HG02852 (cell line): ENCODE measurements around the gene ARHGAP23.
"Not testable (repeated sequence)": the region's sequence is repeated elsewhere in the genome, so short reads cannot be mapped to it uniquely, and the experiment has no call there.

ENCODE experiments used
- ATAC-seq: cut with Tn5 transposase; IDR thresholded peaks from one replicate; pipeline ENCODE4 v1.9.1; 2021; ENCODE audit warnings: mild to moderate bottlenecking, moderate library complexity; ENCODE audit not compliant: unreplicated experiment

ARHGAP23 gene

DNA sequence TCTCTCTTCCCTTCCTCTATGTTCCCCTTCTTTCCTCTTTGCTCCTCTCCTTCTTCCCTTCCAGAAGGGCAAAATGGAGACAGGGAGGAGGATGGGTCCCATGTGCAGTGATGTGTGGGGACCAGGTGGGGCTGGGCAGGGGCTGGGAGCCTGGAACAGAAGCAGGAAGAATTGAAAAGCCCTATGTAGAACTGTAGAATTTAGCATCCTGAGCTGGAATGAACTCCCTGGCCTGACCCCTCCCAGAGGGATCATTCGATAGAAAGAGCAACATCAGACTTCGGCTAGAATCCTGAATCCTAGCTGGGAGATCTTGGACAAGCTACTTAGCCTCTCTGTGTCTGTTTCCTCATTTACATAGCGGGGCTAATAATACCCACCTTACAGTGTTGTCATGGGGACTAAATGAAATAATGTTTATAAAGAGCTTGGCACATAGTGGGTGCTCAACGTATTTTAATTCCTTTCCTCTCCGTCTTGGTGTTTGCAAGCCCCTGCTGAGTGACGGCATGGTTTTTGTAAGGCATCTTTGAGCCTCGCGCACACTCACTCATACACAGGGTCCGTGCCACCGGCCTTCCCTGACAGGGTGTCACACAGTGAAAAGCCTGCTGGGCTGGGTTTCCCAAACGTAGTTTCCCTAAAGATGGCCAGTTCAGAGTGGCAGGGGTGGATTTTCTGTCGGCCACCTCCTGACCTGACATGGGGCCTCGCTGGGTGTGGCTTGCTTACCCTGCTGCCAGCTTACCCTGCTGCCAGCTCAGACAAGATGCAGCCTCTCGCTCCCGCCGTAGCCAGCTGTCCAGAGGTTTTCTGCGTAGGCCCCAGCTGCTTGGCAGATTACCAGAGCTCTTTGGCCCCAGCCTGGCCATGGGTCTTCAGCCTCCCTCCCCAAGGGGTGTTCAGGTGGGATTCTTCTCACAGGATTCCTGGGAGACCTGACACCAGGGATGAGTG is 6.1 kb upstream of the ARHGAP23 start:
- no peak for ATAC-seq

DNA sequence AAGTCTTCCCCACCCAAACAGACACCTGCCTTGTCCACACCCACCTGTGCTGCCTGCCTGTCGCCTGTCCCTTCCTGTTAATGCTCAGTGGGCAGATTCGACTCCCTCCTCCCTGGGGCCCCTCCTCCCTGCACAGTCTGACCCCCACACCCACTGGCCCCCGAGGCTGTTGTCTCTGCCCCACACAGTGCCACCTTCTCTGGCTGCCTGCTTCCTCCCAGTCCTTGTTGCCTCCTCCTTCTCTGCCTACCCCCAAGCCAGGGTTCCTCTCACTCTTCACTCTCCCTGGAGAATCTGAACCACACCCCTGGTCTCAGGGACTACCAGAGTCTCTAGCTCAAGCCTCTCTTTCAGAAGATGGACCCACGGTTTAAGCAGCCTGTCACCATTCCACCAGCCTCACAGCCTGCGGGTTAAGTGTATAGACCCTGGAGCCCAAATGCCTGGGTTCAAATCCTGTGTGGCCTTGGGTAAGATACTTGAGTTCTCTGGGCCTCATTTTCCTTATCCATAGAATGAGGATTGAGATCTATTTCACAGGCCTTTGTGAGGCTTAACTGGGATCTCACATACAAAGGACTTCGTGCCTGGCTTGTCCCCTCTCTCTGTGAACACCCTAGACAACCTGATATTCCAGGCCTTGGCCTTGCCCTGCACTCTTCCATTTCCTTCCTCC is 3.8 kb upstream of the ARHGAP23 start:
- ATAC-seq: no peak

- no peak for ATAC-seq
Observed at GRCh38 chr17:38425031-38425430, 3.2 kb upstream of the ARHGAP23 start.

DNA sequence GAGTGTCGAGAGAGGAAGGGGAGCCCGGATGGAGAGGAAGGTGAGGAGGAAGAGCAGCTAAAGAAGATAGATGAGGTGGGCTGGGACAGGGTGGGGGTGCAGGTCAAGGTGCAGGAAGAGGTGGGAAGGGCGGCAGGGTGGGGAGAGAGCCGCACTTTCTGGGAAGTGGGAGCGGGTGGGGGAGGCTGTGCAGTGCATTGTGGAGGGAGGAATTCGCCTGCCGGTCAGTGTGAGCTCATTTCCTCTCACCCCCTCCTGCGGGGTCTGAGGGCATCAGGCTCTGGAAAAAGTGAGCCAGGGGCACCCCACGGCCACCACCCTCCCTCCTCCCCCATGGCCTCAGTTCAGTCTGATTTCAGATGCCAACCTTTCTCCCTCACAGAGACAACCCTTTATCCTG is 2.5 kb upstream of the ARHGAP23 start:
- no peak for ATAC-seq

- no peak for ATAC-seq
Observed at GRCh38 chr17:38426441-38426840, 1.8 kb upstream of the ARHGAP23 start.

DNA sequence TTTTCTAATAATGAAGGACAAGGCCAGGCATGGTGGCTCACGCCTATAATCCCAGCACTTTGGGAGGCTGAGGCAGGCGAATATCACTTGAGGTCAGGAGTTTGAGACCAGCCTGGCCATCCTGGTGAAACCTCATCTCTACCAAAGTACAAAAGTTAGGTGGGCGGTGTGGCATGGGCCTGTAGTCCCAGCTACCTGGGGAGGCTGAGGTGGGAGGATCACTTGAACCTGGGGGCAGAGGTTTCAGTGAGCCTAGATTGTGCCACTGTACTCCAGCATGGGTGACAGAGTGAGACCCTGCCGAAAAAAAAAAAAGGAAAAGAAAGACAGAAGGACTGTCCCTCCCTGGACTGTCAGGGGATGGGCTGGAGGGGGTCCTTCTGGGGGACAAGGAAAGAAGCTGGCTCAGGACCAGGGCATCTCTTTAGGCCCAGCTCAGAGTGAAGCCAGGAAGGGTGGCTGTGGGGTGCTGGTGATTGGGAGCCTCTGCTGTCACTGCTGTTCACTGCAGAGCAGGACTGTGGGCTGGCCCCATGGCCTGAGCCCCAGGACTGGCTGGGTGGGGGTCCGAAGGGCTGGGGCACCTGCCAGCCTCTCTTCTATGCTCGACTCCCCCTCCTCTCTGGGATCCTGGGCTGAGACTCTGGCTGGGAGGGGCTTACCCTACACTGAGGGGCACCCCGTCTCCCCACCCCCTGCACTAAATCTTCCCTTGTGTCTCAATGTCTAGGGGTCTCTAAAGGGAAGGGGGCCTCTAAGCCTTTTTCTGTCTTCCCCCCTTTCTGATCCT is 909 bp upstream of the ARHGAP23 start:
- no peak for ATAC-seq

DNA sequence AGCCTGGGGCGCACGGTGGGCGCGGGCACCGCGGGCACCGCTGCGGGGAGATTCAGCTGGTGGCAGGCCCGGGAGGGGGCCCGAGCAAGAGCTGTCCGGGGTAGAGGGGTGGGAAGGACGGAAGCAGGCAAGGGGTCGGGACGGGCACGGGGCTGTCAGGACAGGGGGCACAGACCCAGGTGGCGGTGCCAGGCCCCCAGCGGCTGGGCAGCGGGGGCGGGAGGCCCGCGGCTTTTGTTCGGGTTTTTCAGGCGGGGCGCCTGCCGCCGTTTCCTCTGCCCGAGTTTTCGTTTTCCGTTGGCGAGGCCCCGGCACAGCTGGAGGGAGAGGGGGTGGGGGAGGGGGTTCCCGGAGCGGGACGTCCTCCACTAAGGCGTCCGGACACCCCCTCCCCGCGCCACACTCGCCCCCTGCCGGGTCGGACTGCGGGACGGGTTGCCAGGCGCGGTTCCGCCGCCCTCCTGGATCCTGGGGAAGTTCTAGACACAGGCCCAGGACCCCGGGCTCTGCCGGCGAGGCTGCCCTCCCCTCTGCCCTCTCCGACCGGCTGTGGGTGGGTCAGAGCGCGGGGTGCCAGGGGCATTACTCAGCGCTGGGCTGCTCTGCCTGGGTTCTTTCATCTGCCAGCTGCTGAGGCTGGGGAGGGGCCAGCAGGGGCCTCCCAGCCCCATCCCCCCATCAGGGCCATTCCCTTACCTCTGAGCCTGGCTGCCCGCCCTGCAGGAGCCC is 543 bp downstream of the ARHGAP23 start:
- no peak for ATAC-seq

GRCh38 chr17:38429476-38430100 is 1.3 kb downstream of the ARHGAP23 start:
- no peak for ATAC-seq

DNA sequence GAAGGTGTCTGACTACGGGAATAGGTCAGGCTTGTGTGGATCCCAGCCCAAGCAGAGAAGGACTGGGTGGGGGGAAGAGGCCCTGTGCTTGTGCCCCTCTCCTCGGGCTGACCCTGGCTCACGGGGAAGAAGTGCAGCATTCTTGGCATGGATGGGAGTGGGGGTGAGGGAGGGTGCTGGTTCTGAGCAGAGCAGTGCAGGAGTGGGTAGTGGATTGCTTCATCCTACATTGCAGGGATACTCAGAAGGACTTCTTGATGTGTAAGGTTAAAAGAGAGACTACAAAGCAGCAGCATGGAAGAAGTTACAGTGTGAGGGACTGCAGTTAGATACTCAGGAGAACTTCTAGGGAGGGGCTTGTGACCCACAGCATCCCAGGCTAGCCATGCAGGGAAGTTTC is 2.1 kb downstream of the ARHGAP23 start:
- no peak for ATAC-seq

GRCh38 chr17:38430822-38431221 is 2.6 kb downstream of the ARHGAP23 start:
- no peak for ATAC-seq

GRCh38 chr17:38431346-38432145 is 3.3 kb downstream of the ARHGAP23 start:
- no peak for ATAC-seq

GRCh38 chr17:38434178-38434665 is 6.0 kb downstream of the ARHGAP23 start:
- no peak for ATAC-seq

GRCh38 chr17:38435795-38436194 is 7.5 kb downstream of the ARHGAP23 start:
- ATAC-seq: no peak

DNA sequence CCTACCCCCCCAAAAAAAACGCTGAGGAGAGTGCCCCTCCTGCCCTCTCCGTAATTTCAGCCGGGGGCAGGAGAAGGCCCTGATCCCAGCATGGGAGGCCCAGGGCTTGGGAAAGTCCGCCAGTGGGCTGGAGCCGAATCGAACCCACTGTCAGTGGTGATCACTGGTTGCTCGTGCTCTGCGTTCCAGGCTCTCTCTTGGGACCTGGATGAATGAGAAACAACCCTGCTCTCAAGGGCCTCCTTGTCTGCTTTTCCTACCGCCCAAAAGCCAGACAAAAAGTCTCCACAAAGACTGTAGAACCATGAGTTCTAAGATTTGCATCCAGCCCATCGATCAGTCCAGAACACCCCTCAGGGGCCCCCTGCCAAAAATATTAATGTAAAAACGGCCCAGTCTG is 8.1 kb downstream of the ARHGAP23 start:
- no peak for ATAC-seq

DNA sequence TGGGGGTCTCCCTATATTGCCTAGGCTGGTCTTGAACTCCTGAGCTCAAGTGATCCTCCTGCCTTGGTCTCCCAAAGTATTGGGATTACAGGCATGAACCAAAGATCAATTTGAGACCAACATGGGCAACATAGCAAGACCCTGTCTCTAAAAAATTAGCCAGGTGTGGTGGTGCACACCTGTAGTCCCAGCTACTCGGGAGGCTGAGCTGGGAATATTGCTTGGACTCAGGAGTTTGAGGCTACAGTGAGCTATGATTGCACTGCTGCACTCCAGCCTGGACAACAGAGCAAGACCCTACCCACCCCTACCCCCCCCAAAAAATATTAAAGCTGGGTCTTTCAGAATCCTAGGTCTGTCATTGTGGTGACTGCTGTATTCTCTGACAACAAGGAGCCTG is 9.0 kb downstream of the ARHGAP23 start:
- not testable (repeated sequence) for ATAC-seq

GRCh38 chr17:38439436-38439835 is 11.2 kb downstream of the ARHGAP23 start:
- no peak for ATAC-seq

- no peak for ATAC-seq
Observed at GRCh38 chr17:38440614-38441397, 12.5 kb downstream of the ARHGAP23 start.

- no peak for ATAC-seq
Observed at GRCh38 chr17:38441429-38442061, 13.3 kb downstream of the ARHGAP23 start.
